HG03439 (cell line): ENCODE data around the gene ADCY3.

ENCODE experiments used
- ATAC-seq: cut with Tn5 transposase; IDR thresholded peaks from one replicate; pipeline ENCODE4 v1.9.1; 2021; ENCODE audit warnings: mild to moderate bottlenecking, moderate library complexity; ENCODE audit not compliant: unreplicated experiment

ADCY3 gene

DNA sequence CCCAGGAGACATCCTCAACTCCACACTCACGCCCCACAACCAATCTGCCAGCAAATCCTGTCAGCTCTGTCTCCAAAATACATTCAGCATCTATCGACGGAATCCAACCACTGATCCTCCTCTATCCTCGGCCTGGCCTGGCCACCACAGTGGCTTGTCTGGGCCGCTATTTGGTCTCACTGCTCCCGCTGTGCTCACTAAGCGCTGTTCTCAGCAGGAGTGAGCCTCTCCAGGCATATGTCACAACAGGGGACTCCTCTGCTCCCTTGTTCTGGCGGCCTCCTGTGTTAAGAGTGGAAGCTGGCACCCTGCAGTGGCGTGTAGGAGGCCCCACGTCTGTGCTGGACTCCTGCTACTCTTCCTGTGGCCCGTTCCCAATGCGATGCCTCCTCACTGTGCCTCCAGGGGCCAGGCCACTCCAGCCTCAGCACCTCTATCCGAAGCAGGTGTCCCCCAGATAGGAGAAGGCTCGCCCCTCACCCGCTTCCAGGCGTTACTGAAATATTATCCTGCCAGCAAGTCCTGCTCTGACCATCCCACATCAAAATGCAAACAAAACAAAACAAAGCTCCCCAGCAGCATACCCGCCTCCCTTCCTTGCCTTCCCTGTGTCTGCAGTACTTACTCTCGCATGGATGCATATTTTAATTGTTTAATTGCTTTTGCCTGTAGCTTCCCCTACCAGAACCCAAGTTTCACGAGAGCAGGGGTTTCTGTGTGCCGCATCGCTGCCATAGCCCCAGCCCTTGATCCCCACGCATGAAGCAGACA lies 86.9 kb downstream of the ADCY3 start:
- no peak for ATAC-seq

DNA sequence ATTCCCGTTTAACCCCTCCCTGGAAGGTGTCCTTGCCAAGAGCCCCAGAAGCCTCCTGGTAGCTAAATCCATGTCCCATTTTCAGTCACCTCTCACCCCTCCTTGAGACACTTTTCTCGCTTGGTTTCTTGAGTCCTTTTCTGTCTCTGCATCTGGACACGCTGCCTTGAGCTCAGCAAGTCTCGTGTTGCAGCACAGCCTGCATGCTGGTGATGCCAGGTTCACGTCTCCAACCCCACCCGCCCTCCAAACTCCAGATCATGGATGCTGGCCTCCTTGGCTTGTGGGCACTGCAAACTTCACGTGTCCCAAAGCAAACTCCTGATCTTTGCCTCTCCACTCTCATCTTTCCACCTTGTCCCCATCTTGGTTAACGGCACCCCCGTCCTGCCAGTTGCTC lies 87.5 kb downstream of the ADCY3 start:
- no peak for ATAC-seq

DNA sequence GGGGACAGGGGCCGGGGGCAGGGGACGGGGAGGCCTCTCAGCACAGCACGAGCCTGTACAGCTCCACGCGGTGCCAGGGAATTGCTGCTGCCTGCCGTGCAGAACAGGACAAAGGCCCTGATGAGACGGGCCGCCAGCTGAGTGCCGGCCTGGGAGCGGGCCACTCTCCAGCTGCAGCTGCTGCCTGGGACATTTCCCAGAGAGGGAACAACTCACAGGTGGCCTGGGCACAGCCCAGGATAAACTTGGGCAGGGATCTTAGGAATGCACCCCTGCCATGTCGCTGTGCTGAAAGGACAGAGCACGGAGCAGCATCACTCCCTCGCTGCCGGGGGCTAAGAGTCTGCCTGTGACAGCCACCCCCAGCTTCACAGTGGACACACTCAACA lies 88.0 kb downstream of the ADCY3 start:
- no peak for ATAC-seq

DNA sequence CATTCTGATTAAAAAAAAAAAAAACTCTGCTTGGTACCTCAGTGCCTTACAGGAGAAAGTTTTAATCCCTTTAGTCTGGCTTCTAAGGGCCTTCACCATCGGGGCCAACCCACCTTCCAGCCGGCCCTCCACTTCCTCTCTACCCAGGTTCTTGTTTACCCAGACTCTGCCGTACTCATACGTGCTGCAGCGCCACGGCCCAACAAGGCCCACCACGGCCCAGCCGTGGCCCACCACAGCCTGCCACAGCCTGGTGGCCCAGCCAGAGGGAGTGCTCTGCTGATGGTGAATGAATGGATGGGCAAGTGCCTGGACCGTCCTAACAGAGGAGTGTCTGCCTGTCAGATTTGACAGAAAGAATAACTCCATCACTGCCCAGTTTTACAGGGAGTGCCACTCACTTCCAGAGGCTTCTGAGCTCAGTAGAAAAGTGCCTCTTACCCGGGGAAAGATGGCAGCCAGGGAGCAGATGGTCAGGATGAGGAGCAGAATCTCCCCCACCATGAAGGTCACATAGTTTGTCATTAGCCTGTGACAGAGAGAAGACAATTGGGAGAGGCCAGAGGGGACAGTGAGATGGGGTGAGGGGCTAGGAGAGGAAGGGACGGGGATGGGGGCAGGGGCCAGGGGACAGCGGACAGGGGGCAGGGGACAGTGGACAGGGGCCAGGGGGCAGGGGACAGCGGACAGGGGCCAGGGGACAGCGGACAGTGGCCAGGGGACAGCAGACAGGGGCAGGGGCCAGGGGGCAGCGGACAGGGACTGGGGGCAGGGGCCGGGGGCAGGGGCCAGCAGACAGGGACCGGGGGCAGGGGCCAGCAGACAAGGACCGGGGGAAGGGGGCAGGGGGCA lies 88.6 kb downstream of the ADCY3 start:
- no peak for ATAC-seq

DNA sequence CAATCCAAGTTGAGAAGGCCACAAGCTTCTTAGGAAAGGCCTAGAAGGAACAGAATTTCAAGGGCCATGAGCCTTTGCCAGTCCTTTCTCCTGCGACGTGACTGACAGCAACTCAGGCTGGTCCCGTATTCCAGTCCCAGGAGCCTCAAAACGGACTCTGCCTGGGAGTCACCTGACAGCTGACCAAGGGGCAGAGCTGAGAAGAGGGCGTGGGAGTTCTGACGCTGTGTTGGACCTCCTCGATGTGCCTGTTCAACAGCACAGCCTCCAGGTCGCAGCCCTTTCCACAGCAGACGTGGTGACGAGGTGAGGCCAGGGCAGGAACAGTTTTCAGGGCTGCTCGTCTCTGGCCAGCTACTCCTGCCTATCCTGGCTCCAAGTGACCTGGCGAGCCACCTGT lies 89.3 kb downstream of the ADCY3 start:
- ATAC-seq: no peak

DNA sequence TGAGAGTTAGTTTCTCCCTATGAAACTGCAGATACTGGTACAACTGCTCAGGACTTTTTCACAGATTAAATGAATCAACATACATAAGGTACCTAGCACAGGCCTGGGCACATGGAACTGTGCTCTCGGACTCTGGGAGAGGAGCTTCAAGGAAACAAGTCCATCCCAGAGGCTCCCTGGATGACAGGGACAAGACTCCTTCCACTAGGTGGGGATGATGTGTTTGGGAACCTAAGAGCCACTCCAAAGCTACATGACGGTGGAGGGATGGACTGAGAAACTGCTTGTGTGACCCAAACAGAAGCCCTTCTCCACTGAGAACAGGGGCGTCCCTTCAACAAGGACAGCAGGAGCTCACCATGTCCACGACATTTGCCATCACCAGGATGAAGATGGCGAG lies 89.7 kb downstream of the ADCY3 start:
- ATAC-seq: no peak

DNA sequence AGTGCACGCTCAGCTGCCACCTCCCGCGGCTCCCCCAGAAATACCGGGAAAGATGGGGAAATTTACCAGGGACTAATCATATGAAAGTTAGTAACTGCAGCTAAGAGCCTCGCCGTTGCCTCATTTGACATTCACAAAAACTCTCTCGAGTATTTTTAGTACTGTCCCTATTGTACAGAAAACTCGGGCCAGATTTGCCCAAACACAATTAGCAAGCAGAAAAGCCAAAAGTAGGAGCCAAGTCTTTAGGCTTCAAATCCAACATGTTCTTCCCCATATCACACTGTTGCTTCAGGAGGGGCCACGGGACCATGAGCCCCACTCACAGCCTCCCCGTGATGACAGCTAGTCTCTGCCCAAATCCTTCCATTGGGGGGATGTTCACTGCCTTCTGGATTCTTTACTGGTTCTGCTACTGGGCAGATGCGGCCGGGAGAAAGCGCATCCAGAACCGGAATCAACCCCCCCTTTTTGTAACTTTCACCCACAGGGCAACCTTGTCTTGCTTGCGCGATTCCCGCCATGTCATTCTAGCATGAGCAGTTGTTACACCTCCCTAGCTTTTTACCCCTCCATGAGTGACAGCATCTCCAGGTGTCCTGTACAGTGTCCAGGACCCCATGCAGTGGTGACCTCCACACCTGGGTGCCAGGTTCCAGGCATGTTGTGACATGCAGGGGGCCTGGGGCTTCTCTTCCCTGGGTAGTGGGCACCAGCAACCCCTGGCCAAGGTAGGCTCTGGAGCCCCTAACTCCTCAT lies 91.6 kb downstream of the ADCY3 start:
- no peak for ATAC-seq

DNA sequence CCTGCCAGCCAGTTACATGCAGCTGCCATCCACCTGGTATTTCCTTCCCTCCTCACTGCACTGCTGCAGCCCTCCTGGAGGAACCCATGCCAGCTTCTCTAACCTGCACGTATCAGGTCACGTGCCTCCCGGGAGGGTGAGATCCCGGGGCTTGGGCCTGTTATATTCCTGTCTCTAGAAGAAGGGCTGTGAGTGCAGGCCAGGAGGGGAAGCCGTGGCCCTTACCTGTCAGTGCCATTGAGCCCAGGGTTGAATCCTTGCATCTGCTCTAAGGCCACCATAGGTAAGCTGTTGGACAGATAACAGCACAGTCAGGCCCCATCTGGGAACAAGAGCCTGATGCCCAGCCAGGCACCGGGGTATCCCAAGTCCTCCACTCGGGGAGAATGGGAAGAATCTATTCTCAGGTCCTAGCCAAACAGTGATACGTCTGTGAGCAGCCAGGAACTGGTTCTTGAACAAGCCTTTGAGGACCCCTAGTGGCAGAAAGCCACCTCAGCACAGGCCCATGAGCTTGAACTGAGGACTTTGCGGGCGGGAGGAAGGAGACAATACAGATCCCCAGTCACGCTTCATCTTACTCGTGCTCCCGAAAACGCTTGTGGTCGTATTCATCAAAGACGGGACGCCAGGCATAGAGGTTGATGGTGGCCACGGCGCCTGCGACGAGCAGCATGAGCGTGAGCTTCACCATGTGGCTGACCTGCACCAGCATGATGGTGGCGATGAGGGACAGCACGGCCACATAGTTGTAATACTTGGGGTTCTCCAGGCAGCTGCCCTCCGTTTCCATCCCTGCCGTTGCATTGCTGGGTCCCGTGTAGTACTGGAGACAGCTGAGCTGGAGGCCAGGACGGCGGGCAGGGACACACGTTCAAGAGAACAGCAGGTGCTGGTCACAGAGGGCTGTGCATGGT lies 92.5 kb downstream of the ADCY3 start:
- ATAC-seq: peak; percentile 66

DNA sequence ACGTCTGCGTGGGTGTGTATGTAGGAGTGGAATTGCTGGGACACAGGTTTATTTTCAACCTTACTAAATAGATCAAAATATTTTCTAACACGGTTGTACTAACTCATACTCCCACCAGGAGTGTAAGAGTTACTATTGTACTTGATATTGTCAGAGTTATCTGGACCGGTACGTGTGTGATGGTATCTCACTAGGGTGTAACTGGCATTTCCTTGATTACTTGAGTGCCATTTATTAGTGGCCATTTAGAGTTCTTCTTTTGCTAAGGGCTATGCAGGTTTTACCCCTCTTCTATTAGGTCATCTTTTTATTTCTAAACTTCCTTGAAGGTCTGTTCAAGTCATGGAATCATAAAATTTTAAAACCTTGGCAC lies 93.3 kb downstream of the ADCY3 start:
- no peak for ATAC-seq

DNA sequence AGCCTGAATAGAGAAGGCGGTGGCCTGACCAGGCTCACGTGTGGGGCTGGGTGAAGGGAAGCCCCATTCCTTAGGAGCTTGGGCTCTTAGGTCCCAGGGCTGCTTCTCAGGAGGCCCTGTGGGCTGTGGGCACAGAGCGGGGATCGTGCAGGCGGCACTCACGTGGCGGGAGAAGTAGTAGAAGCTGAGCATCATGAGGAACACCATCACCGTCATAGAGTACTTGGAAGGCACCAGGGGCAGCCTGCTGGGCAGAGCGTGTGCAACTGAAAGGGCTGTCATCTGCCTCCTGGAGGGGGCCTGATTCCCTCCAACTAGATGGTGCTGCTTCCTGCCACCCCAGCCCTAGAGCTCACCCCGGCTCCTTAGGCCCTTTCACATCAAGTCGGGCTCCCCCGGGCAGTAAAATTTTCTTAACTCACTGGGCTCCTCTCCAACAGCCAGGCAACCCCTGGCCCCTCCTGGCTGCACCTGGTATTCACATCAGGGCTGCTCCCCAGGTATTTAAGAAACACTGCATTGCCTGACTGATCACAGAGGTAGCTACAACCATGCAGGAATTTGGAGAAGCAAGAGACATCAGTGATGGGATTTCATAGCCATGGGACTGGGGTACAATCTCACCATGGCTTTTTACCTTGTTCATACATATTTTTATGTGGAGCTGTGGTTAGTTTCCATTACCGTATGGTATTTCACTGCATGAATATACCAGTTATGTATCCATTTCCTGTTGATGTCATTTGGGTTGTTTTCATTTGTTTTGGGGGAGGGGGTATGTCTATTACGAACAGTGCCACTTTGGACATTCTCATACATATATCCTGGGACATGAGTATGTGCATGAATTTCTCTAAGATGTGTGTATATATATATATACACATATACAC lies 93.9 kb downstream of the ADCY3 start:
- ATAC-seq: no peak

DNA sequence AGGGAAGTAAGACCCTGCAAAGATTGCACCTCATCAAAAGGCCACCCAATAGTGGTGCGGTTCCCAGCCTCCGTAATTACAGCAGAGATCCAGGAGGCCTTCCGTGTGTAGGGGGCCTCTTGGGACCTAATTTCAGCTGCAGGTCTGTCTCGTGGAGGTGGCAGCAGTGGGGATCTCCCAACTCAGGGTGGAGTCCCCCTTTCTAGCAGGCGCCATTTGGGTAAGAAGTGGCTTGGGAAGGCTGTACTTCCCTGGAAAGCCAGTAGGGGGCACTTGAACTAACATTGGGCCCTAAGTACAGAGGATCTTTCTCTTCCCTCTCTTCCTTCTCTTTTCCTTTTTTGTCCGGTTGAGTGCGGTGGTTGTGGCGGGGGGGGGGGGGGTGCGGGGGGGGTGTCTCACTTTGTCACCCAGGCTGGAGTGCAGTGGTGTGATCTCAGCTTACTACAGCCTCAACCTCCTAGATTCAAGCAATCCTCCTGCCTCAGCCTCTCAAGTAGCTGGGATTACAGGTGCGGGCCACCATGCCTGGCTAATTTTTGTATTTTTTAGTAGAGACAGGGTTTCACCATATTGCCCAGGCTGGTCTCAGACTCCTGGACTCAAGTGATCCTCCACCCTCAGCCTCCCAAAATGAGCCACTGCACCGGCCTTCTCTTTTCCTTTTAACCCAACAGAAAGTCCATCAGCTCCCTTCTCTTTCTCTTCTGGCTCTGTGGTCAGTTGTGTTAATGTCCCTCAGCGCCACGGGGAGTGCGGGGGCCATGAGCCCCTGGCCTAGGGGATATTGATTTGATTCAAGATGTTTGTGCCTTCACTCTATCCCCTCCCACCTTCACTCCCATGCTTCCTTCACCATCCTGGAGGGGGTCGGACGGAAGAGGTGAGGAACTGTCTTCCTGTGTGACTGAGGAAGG lies 94.8 kb downstream of the ADCY3 start:
- no peak for ATAC-seq

DNA sequence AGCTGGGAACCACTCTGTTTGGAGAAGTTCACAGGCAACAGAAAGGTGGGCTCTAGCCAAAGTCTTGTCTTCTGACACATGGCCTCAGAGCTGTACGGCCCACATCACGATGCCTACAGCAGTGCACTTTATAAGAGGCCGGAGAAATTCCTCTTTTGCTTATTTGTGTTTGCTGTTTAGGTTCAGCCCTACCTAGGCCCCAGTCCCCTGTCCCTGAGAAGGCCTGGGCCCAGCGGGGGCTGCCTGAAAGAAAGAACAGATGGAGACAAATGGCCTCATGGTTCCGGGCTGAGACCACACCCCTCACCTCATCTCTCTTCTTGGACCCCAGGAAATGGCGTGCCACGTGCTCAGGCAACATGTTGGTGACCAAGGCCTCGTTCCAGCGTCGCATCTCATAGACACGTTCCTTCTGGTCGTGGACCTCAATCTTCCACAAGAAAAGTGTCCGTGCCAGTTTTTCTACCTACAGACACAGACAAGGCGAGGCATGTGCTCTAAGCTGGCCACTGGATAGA lies 95.9 kb downstream of the ADCY3 start:
- ATAC-seq: no peak

DNA sequence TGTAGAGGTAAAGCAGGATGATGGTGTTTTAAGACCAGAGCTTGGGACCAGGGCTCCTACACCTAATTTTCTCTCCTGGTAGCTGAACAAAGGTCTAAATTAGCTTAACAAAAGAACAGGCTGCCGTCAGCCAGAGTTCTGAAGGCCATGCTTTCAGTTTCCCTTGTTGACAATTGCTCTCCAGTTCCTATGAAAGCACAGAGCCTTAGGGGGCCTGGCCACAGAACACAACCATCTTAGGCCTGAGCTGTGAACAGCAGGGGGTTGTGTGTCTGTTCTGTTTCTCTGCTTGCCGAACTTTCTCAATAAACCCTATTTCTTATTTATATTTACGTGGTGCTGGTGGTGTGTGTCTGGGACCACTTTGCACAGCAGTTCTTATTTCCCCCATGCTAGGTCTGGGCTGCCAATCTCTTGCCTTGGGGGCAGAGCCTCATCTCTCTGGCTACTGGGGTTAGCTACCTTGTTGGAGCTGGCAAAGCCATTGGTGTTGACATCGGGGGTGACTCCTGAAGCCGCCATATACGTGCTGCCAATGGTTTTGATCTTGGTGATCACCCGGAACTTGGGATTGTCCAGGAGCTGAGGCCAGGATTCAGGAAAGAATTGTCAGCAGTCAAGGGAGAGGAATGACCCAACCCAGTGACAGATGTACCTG lies 97.9 kb downstream of the ADCY3 start:
- no peak for ATAC-seq

DNA sequence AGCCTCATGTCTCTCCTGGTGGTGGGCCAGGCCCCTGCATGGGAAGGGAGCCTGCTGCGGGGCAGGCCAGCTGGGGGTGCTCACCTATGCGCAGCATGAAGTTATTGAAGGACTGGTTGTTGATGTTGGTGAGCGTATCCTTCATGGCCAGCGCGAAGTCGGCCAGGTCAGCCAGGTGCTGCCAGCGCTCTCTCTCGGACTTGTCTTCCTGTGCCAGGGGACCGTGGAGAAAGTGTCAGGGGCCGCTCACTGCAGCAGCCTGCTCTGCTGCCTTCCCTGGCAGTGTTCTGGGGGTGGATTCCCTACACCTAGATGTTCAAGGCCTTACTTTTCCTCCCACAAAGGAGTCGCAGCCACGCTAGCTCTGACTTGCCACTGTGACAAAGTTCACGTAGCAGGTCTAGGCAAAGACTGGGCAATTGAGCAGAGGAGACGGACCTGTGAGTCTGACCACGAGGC lies 98.6 kb downstream of the ADCY3 start:
- no peak for ATAC-seq

DNA sequence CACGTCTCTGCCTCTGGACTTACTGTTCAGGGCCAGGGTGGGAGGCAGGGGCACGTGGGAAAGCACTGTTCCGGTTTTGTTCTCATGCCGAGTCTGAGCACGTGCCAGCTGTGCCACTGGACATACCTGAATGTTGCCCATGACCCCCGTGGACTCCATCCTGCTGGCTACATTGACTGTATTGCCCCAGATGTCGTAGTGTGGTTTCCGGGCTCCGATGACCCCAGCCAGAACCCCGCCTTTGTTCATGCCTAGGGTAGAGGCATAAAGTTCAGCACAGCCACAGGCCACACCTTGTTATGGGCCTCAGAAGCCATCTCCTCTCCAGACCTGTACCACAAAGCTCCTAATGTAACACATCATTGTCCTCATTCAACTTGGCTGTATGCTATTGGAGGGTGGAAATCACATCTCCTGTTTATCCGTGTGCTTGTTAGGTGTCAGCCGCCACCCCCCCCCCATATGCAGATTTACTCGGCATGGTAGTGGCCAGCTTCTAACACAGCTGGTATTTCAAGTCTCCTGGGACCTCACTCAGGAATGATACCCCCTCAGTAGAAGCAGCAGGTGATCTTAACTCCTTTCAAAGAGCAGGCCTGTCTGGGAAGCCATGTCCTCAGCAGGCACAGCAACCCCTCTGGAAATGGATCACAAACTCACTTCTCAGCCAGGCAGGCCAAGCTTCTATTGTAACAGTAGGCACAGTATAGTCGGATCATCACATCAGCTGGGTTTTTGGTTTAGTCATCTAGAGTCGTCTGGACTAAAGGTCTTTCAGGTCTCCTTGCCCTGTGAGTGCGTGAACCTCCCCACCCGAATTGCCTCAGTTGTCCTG lies 99.2 kb downstream of the ADCY3 start:
- ATAC-seq: no peak

DNA sequence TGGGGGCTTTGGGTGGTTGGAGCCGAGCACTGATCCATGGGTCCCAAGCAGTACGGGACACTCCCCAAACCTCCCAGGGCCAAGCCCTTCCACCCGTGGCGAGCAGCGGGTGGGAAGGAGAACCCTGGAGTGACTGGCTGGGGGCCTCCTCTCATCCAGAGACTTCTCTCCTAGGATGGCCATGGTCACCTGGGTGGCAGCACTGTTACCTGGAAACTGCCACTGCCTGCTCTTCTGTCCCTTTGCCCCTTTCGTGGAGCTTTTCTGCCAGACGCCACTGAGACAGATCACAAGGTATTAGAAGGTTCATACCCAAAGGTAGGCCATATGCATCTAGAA lies 99.9 kb downstream of the ADCY3 start:
- no peak for ATAC-seq
